HL-60/S4 treated with retinoic acid at 250 ng/mL for 4 days and 3 days (cell line): ENCODE measurements around the gene POLR1C.
"Not testable (repeated sequence)": the region's sequence is repeated elsewhere in the genome, so short reads cannot be mapped to it uniquely, and the experiment has no call there.

Experiments
- in situ Hi-C: fragments of 300-500 bp; cut with MboI; formaldehyde crosslinking; loops from 2 replicates; pipeline ENCODE4 v1.7.0; 2022; ENCODE audit warnings: low sequenced_read_pairs

The POLR1C gene

GRCh38 chr6:43516697-43517504, at the start of gene POLR1C, which contains the start of gene YIPF3:
POLR1C (plus strand) TSS chr6:43517089; CDS start chr6:43517110, 21 bp downstream.
YIPF3 (minus strand) TSS chr6:43516926; CDS start chr6:43516807, 119 bp downstream.
- in situ Hi-C loops = no loop called here

- in situ Hi-C loops = not testable (repeated sequence)
Measured at GRCh38 chr6:43467265-43467664, 49.6 kb upstream of the POLR1C start.

GRCh38 chr6:43467752-43468151, 49.1 kb upstream of the POLR1C start:
- in situ Hi-C loops = no loop called here

- in situ Hi-C loops = no loop called here
Measured at GRCh38 chr6:43468240-43468639, 48.6 kb upstream of the POLR1C start.

- in situ Hi-C loops = no loop called here
Measured at GRCh38 chr6:43468748-43469681, 47.9 kb upstream of the POLR1C start.

GRCh38 chr6:43469947-43470346, 46.9 kb upstream of the POLR1C start:
- in situ Hi-C loops = no loop called here

- in situ Hi-C loops = no loop called here
Measured at GRCh38 chr6:43471399-43471798, 45.5 kb upstream of the POLR1C start.

GRCh38 chr6:43472515-43472914, 44.4 kb upstream of the POLR1C start:
- in situ Hi-C loops = no loop called here

- in situ Hi-C loops = loop anchor here (25.0 kb wide), 1 partner anchor 213 kb away; no protein-coding TSS in a partner anchor
Measured at GRCh38 chr6:43475516-43475915, 41.4 kb upstream of the POLR1C start.

- in situ Hi-C loops = loop anchor here (25.0 kb wide), 1 partner anchor 214 kb away; no protein-coding TSS in a partner anchor
Measured at GRCh38 chr6:43476746-43477145, 40.1 kb upstream of the POLR1C start.

GRCh38 chr6:43477235-43478007, 39.5 kb upstream of the POLR1C start, which contains the start of gene TJAP1:
TJAP1 (plus strand) TSS chr6:43477570; CDS start chr6:43499002, 21,432 bp downstream.
- in situ Hi-C loops = loop anchor here (25.0 kb wide), 1 partner anchor 215 kb away; no protein-coding TSS in a partner anchor

- in situ Hi-C loops = loop anchor here (25.0 kb wide), 1 partner anchor 216 kb away; no protein-coding TSS in a partner anchor
Measured at GRCh38 chr6:43478008-43478372, 38.9 kb upstream of the POLR1C start.

- in situ Hi-C loops = loop anchor here (25.0 kb wide), 1 partner anchor 219 kb away; no protein-coding TSS in a partner anchor
Measured at GRCh38 chr6:43481075-43481474, 35.8 kb upstream of the POLR1C start.

GRCh38 chr6:43481591-43482236, 35.2 kb upstream of the POLR1C start:
- in situ Hi-C loops = loop anchor here (25.0 kb wide), 1 partner anchor 219 kb away; no protein-coding TSS in a partner anchor

GRCh38 chr6:43488667-43489276, 28.1 kb upstream of the POLR1C start:
- in situ Hi-C loops = loop anchor here (25.0 kb wide), 1 partner anchor 226 kb away; no protein-coding TSS in a partner anchor

GRCh38 chr6:43489277-43490072, 27.4 kb upstream of the POLR1C start:
- in situ Hi-C loops = loop anchor here (25.0 kb wide), 1 partner anchor 227 kb away; no protein-coding TSS in a partner anchor

- in situ Hi-C loops = loop anchor here (25.0 kb wide), 1 partner anchor 228 kb away; no protein-coding TSS in a partner anchor
Measured at GRCh38 chr6:43490523-43490939, 26.4 kb upstream of the POLR1C start.
